Neural cell (in vitro differentiated cells): ENCODE results near the gene TDG. TPM values are rescaled to one million over a fixed set of nuclear protein-coding genes. Genes with fewer than 3 reads are reported as not detected.

ENCODE experiments used
- H2AFZ ChIP-seq: fragments of 200-600, 300-800 bp; sonication (generic), shearing (Covaris generic); 2 replicates; pipeline ENCODE4 v1.6.0; 2014; ENCODE audit warnings: low read depth, mild to moderate bottlenecking, antibody characterized with exemption, low read length, moderate library complexity
- H3F3A ChIP-seq: fragments of 200-600 bp; shearing (Covaris generic); 2 replicates; pipeline ENCODE4 v1.6.1; 2016; ENCODE audit warnings: mild to moderate bottlenecking, moderate library complexity, mixed read lengths, antibody characterized with exemption, low read length; ENCODE audit not compliant: insufficient read depth, poor library complexity, severe bottlenecking
- H3K27ac ChIP-seq: fragments of 200-600, 300-800 bp; sonication (generic), shearing (Covaris generic); 2 replicates; pipeline ENCODE4 v1.5.1; 2014; ENCODE audit warnings: mild to moderate bottlenecking, low read length, moderate library complexity
- H3K27me3 ChIP-seq: fragments of 300-800, 200-600 bp; sonication (generic), shearing (Covaris generic); 2 replicates; pipeline ENCODE4 v1.6.0; 2014; ENCODE audit warnings: mild to moderate bottlenecking, low read depth, low read length, moderate library complexity; ENCODE audit not compliant: insufficient read depth
- H3K36me3 ChIP-seq: fragments of 300-800, 200-600 bp; sonication (generic), shearing (Covaris generic); 2 replicates; pipeline ENCODE4 v1.5.1; 2014; ENCODE audit warnings: mild to moderate bottlenecking, antibody characterized with exemption, low read length, moderate library complexity; ENCODE audit not compliant: insufficient read depth
- H3K4me2 ChIP-seq: fragments of 300-800, 200-600 bp; sonication (generic), shearing (Covaris generic); 2 replicates; pipeline ENCODE4 v1.6.0; 2014; ENCODE audit warnings: mild to moderate bottlenecking, low read length
- H3K4me3 ChIP-seq: fragments of 300-800, 200-600 bp; sonication (generic), shearing (Covaris generic); 2 replicates; pipeline ENCODE4 v1.5.1; 2014; ENCODE audit warnings: mild to moderate bottlenecking, low read length, moderate library complexity
- H3K79me2 ChIP-seq: fragments of 200-600 bp; shearing (Covaris generic); replicated peaks from 2 replicates; pipeline ENCODE4 v1.6.0; 2014; ENCODE audit warnings: mild to moderate bottlenecking, low read length, moderate library complexity; ENCODE audit not compliant: insufficient read depth
- H3K9ac ChIP-seq: fragments of 300-800, 200-600 bp; sonication (generic), shearing (Covaris generic); 2 replicates; pipeline ENCODE4 v1.6.1; 2016; ENCODE audit warnings: mild to moderate bottlenecking, low read length, mixed read lengths
- H3K9me2 ChIP-seq: fragments of 200-600 bp; shearing (Covaris generic); 2 replicates; pipeline ENCODE4 v1.6.1; 2016; ENCODE audit warnings: mild to moderate bottlenecking, low read length, mixed read lengths; ENCODE audit not compliant: insufficient read depth
- H3K9me3 ChIP-seq: fragments of 200-600, 300-800 bp; sonication (generic), shearing (Covaris generic); 2 replicates; pipeline ENCODE4 v1.6.1; 2016; ENCODE audit warnings: mild to moderate bottlenecking, mixed run types, low read length, moderate library complexity, mixed read lengths
- H4K20me1 ChIP-seq: fragments of 200-600 bp; shearing (Covaris generic); 2 replicates; pipeline ENCODE4 v1.6.1; 2016; ENCODE audit warnings: mild to moderate bottlenecking, mixed run types; ENCODE audit not compliant: insufficient read depth
- EP300 ChIP-seq: fragments of 450-650 bp; conservative IDR thresholded peaks from 2 replicates; pipeline ENCODE4 v1.6.1; 2014; ENCODE audit warnings: antibody characterized with exemption, mild to moderate bottlenecking, moderate library complexity; ENCODE audit not compliant: poor library complexity, severe bottlenecking
- EZH2 ChIP-seq: fragments of 200-600, 300-800 bp; shearing (Covaris generic), sonication (generic); IDR thresholded peaks from 2 replicates; pipeline ENCODE4 v1.6.1; 2014; ENCODE audit warnings: antibody characterized with exemption, low read length, borderline replicate concordance, mild to moderate bottlenecking; ENCODE audit not compliant: insufficient read depth, poor library complexity, severe bottlenecking
- MXI1 ChIP-seq: fragments of 450-650 bp; conservative IDR thresholded peaks from 2 replicates; pipeline ENCODE4 v1.6.1; 2014; ENCODE audit warnings: antibody characterized with exemption, mild to moderate bottlenecking; ENCODE audit not compliant: poor library complexity, severe bottlenecking
- POLR2AphosphoS5 ChIP-seq: IDR thresholded peaks from 2 replicates; pipeline ENCODE4 v1.6.1; 2012
- RAD21 ChIP-seq: fragments of 450-650 bp; conservative IDR thresholded peaks from 2 replicates; pipeline ENCODE4 v1.6.1; 2014; ENCODE audit warnings: antibody characterized with exemption, mild to moderate bottlenecking, moderate library complexity
- REST ChIP-seq: IDR thresholded peaks from 2 replicates; pipeline ENCODE4 v1.6.1; 2012; ENCODE audit warnings: borderline replicate concordance
- SMC3 ChIP-seq: fragments of 450-650 bp; conservative IDR thresholded peaks from 2 replicates; pipeline ENCODE4 v1.6.1; 2014; ENCODE audit warnings: antibody characterized with exemption, mild to moderate bottlenecking, moderate library complexity; ENCODE audit not compliant: poor library complexity
- TAF1 ChIP-seq: IDR thresholded peaks from 2 replicates; pipeline ENCODE4 v1.6.1; 2012; ENCODE audit warnings: low read depth
- polyA plus RNA-seq: library from polyadenylated mRNA; depleted of rRNA; stranded (reverse); fragments of >200 nt; gene quantifications from 2 replicates; pipeline ENCODE4 v1.2.3, GENCODE V29; 2014
- TF ChIP-seq, protein P1 (sequence below): fragments of 450-650 bp; IDR thresholded peaks from 2 replicates; pipeline ENCODE4 v1.5.1; 2014; ENCODE audit warnings: antibody characterized with exemption, mild to moderate bottlenecking, moderate library complexity; ENCODE audit not compliant: poor library complexity, severe bottlenecking

TDG gene
- polyA plus RNA-seq, 1 donor from 2014 or later, result 128 TPM

GRCh38 chr12:103929046-103929783, 36.5 kb upstream of the TDG start:
- no peaks in the 10 kb centered on the region for H3K27me3 ChIP-seq
- peak overlapping the region; percentile 99 for H2AFZ ChIP-seq
- peak overlapping the region; percentile 95 for H3K4me3 ChIP-seq
- TF ChIP-seq EP300, result no peak
- TF ChIP-seq TAF1, result peak; percentile 24
- peak; percentile 42 for TF ChIP-seq RAD21
- peak; percentile 84 for TF ChIP-seq POLR2AphosphoS5
- peak; percentile 57 for TF ChIP-seq SMC3
- TF ChIP-seq, protein P1, sequence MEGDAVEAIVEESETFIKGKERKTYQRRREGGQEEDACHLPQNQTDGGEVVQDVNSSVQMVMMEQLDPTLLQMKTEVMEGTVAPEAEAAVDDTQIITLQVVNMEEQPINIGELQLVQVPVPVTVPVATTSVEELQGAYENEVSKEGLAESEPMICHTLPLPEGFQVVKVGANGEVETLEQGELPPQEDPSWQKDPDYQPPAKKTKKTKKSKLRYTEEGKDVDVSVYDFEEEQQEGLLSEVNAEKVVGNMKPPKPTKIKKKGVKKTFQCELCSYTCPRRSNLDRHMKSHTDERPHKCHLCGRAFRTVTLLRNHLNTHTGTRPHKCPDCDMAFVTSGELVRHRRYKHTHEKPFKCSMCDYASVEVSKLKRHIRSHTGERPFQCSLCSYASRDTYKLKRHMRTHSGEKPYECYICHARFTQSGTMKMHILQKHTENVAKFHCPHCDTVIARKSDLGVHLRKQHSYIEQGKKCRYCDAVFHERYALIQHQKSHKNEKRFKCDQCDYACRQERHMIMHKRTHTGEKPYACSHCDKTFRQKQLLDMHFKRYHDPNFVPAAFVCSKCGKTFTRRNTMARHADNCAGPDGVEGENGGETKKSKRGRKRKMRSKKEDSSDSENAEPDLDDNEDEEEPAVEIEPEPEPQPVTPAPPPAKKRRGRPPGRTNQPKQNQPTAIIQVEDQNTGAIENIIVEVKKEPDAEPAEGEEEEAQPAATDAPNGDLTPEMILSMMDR, result no peak
- TF ChIP-seq REST, result no peak
- no peak for TF ChIP-seq EZH2
- TF ChIP-seq MXI1, result peak; percentile 75
- H3K79me2 ChIP-seq, result peaks cover 40% of the 10 kb centered on the region
- peak overlapping the region; percentile 96 for H3K27ac ChIP-seq
- H3K9ac ChIP-seq, result peak overlapping the region; percentile 92
- no peaks in the 10 kb centered on the region for H3K9me3 ChIP-seq
- no peaks in the 10 kb centered on the region for H3K36me3 ChIP-seq
- H3K9me2 ChIP-seq, result no peaks in the 10 kb centered on the region
- no peaks in the 10 kb centered on the region for H3F3A ChIP-seq
- no peaks in the 10 kb centered on the region for H4K20me1 ChIP-seq
- peak overlapping the region; percentile 100 for H3K4me2 ChIP-seq

DNA sequence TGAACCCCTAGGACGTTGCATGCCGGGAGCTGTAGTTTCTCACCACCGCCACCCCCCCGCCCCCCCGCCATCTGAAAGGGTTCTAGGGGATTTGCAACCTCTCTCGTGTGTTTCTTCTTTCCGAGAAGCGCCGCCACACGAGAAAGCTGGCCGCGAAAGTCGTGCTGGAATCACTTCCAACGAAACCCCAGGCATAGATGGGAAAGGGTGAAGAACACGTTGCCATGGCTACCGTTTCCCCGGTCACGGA, 36.0 kb upstream of the TDG start:
- Histone ChIP-seq H3K9me3 (no peaks in the 10 kb centered on the region), H3K27me3 (no peaks in the 10 kb centered on the region), H3F3A (no peaks in the 10 kb centered on the region), H3K4me3 (peak overlapping the region; percentile 95), H3K79me2 (peaks cover 43% of the 10 kb centered on the region), H3K4me2 (no peak overlapping the region), H3K36me3 (no peaks in the 10 kb centered on the region), H2AFZ (peak overlapping the region; percentile 99), H3K9me2 (no peaks in the 10 kb centered on the region), H4K20me1 (no peaks in the 10 kb centered on the region), H3K27ac (peak overlapping the region; percentile 96), H3K9ac (peak overlapping the region; percentile 92)
- TF ChIP-seq REST (no peak), POLR2AphosphoS5 (no peak), TAF1 (no peak), MXI1 (no peak), EZH2 (no peak), RAD21 (no peak), SMC3 (no peak), EP300 (no peak)
- TF ChIP-seq, protein P1, result no peak
